NT2/D1 (cell line): ENCODE results near the gene C9orf57.

Source experiments
- SUZ12 ChIP-seq: IDR thresholded peaks from 2 replicates; pipeline ENCODE4 v1.6.1; 2011; ENCODE audit not compliant: insufficient read length, insufficient read depth; ENCODE audit errors: extremely low read depth
- YY1 ChIP-seq: IDR thresholded peaks from 2 replicates; pipeline ENCODE4 v1.6.1; 2011; ENCODE audit not compliant: insufficient read length, insufficient read depth
- ZNF274 ChIP-seq: IDR thresholded peaks from 2 replicates; pipeline ENCODE4 v1.6.1; 2011; ENCODE audit warnings: mild to moderate bottlenecking, low read depth, low read length

DNA sequence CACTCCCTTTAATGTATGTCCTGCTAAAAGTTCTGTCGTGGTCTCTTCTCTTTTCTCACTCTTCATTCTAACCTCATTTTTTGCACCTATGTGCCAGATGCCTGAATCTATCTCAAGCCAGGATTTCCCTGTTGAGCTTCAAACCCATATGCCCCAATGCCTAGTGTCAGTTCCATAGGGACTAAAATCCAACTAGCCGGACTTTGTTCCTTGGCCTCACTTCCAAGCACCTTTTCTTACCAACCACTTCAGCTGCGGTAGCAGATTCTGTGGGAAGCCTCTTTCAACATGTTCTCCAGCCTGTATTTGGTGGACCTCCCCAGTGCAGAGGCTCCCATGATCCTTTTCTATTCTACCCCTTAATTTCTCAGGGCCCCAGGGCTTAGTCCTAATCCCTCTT is 17.5 kb downstream of the C9orf57 start:
- TF ChIP-seq ZNF274 (no peak), SUZ12 (no peak), YY1 (no peak)
